Upper lobe of left lung (tissue), 6 donors: ENCODE measurements around the gene CTXND1. TPM values are rescaled to one million over a fixed set of nuclear protein-coding genes. Genes with fewer than 3 reads are reported as not detected.

Experiments used
- ATAC-seq, 2 donors: fragments of 200-7000 bp; cut with Tn5 transposase; one replicate each; pipeline ENCODE4 v1.9.1; 2022; ENCODE audit warnings: mild to moderate bottlenecking in 2 of 2, moderate library complexity in 2 of 2; ENCODE audit not compliant: low FRiP score in 2 of 2
- DNase-seq, 2 donors: peaks; one replicate each; pipeline ENCODE4 v3.0.0-alpha.2; 2019 to 2020
- H3K27ac ChIP-seq, 4 donors: fragments of 200-600 bp; sonication (generic); one replicate each; pipeline ENCODE4 v1.5.1; 2016 to 2019
- H3K27me3 ChIP-seq, 4 donors: fragments of 200-600 bp; sonication (generic); one replicate each; pipeline ENCODE4 v1.5.1; 2017 to 2019
- H3K36me3 ChIP-seq, 4 donors: fragments of 200-600 bp; sonication (generic); one replicate each; pipeline ENCODE4 v1.5.1; 2016 to 2019
- H3K4me1 ChIP-seq, 4 donors: fragments of 200-600 bp; sonication (generic); one replicate each; pipeline ENCODE4 v1.5.1; 2018 to 2019
- H3K4me3 ChIP-seq, 4 donors: fragments of 200-600 bp; sonication (generic); one replicate each; pipeline ENCODE4 v1.5.1; 2017 to 2019; ENCODE audit warnings: mild to moderate bottlenecking in 2 of 4, moderate library complexity in 1 of 4
- H3K9me3 ChIP-seq, 4 donors: fragments of 200-600 bp; sonication (generic); one replicate each; pipeline ENCODE4 v1.5.1; 2018 to 2019
- EP300 ChIP-seq, 4 donors: sonication (generic); formaldehyde crosslinking; IDR thresholded peaks; one replicate each; pipeline ENCODE4 v1.5.1; 2017; ENCODE audit warnings: antibody characterized with exemption in 4 of 4, control low read depth in 2 of 4
- POLR2A ChIP-seq, 4 donors: fragments of 450-650 bp; IDR thresholded peaks; one replicate each; pipeline ENCODE4 v1.5.1; 2016 to 2017; ENCODE audit warnings: antibody characterized with exemption in 4 of 4, mild to moderate bottlenecking in 2 of 4
- POLR2AphosphoS5 ChIP-seq, 2 donors: sonication (generic); formaldehyde crosslinking; IDR thresholded peaks; one replicate each; pipeline ENCODE4 v1.5.1; 2017; ENCODE audit warnings: antibody characterized with exemption in 2 of 2
- WGBS, 2 donors: methylation state at CpG; one replicate each; pipeline ENCODE4 v1.1.5; 2017 to 2018; 5-methylcytosine and 5-hydroxymethylcytosine counted together
- total RNA-seq, 6 donors: library from RNA; depleted of rRNA in 4 of 6; stranded (reverse); fragments of >200 nt in 4 of 6; gene quantifications; one replicate each; pipeline versions ENCODE4 v1.1.0 to v1.2.1, GENCODE V29; 2016 to 2021
- TF ChIP-seq, protein P1 (sequence below), 6 experiments: fragments of 450-650 bp in 4 of 6; fragments of 200-600 bp in 2 of 6; sonication (generic) in 2 of 6; IDR thresholded peaks; one replicate each; pipeline ENCODE4 v1.5.1; 2016 to 2019; ENCODE audit warnings: antibody characterized with exemption in 6 of 6
- donor health status: DM: no; HTN: no; CAD: no; lungs with moderate emphysema.
- donor health status: DM: no; HTN: yes; CAD: no; lungs with severe emphysema.

CTXND1 gene
- total RNA-seq, 6 donors from 2014 or later: 0.10 to 4.1 (median 1.1) TPM

DNA sequence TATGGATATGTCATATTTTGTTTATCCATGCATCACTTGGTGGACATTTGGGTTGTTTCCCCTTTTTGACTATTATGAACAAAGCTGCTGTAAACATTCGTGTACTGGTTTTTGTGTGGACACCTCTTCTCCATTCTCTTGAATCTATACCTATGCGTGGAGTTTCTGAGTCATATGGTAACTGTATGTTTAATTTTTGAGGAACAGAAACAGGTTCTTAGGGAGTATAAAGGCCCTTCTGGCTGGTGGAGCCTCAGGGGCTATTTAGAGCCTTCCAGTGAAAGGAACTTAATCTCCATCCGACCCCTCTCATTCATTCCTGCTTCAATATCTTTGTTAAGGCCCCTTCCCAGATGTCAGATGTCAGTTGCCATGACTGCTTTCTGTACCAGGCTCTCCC lies 14.1 kb upstream of the CTXND1 start:
- no peak for TF ChIP-seq POLR2AphosphoS5 (IDR thresholded peaks at IDR 0.05)
- TF ChIP-seq POLR2A (IDR thresholded peaks at IDR 0.05): no peak
- no peak for TF ChIP-seq EP300 (IDR thresholded peaks at IDR 0.05)
- TF ChIP-seq, protein P1, sequence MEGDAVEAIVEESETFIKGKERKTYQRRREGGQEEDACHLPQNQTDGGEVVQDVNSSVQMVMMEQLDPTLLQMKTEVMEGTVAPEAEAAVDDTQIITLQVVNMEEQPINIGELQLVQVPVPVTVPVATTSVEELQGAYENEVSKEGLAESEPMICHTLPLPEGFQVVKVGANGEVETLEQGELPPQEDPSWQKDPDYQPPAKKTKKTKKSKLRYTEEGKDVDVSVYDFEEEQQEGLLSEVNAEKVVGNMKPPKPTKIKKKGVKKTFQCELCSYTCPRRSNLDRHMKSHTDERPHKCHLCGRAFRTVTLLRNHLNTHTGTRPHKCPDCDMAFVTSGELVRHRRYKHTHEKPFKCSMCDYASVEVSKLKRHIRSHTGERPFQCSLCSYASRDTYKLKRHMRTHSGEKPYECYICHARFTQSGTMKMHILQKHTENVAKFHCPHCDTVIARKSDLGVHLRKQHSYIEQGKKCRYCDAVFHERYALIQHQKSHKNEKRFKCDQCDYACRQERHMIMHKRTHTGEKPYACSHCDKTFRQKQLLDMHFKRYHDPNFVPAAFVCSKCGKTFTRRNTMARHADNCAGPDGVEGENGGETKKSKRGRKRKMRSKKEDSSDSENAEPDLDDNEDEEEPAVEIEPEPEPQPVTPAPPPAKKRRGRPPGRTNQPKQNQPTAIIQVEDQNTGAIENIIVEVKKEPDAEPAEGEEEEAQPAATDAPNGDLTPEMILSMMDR (IDR thresholded peaks at IDR 0.05): no peak
- no peaks in the 10 kb centered on the region for H3K9me3 ChIP-seq
- H3K27ac ChIP-seq: no peak overlapping the region
- H3K27me3 ChIP-seq: no peaks in the 10 kb centered on the region
- ATAC-seq: no peak
- H3K36me3 ChIP-seq: no peaks in the 10 kb centered on the region
- no peak for DNase-seq
- H3K4me1 ChIP-seq: no peaks in the 10 kb centered on the region
- H3K4me3 ChIP-seq: no peak overlapping the region
- WGBS, 2 donors: 67 to 70% methylated on average over 3 of the region's 3 CpGs

DNA sequence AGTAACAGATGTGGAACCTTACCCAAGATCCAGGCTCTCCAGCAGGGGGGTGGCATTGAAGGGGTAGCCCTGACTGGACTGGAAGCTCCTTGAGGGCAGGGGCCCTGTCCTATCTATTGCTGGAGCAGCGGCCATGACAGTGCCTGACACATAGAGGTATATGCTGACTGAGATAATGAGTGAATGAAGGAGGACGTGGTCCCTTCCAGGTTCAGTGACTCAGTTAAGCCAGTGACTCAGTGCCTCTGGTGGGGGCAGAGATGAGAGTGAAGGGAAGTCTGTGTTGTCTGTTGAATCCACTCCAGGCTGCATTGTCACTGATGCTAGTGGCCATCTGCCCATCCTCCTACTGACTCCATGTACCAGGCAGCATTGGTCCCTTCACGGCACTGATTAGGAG lies 13.0 kb upstream of the CTXND1 start:
- ATAC-seq (no peak), DNase-seq (no peak)
- H3K4me1 ChIP-seq: no peaks in the 10 kb centered on the region
- 69 to 83% methylated on average over 2 to 3 of the region's 3 CpGs for WGBS, 2 donors
- no peaks in the 10 kb centered on the region for H3K36me3 ChIP-seq
- no peak overlapping the region for H3K27ac ChIP-seq
- no peaks in the 10 kb centered on the region for H3K27me3 ChIP-seq
- no peak overlapping the region for H3K4me3 ChIP-seq
- no peaks in the 10 kb centered on the region for H3K9me3 ChIP-seq
- TF ChIP-seq POLR2A (IDR thresholded peaks at IDR 0.05) (no peak), POLR2AphosphoS5 (IDR thresholded peaks at IDR 0.05) (no peak), EP300 (IDR thresholded peaks at IDR 0.05) (no peak)
- TF ChIP-seq, protein P1 (IDR thresholded peaks at IDR 0.05): no peak

- Histone ChIP-seq H3K9me3 (no peaks in the 10 kb centered on the region), H3K36me3 (no peaks in the 10 kb centered on the region), H3K4me3 (no peak overlapping the region), H3K4me1 (no peaks in the 10 kb centered on the region), H3K27ac (no peak overlapping the region), H3K27me3 (no peaks in the 10 kb centered on the region)
- no peak for ATAC-seq
- no peak for DNase-seq
- TF ChIP-seq POLR2AphosphoS5 (IDR thresholded peaks at IDR 0.05) (no peak), POLR2A (IDR thresholded peaks at IDR 0.05) (no peak), EP300 (IDR thresholded peaks at IDR 0.05) (no peak)
- TF ChIP-seq, protein P1 (IDR thresholded peaks at IDR 0.05): no peak
Observed at GRCh38 chr15:80264031-80264430, 12.0 kb upstream of the CTXND1 start.

- no peak for DNase-seq
- Histone ChIP-seq H3K27me3 (no peaks in the 10 kb centered on the region), H3K36me3 (no peaks in the 10 kb centered on the region), H3K4me3 (no peak overlapping the region), H3K4me1 (no peaks in the 10 kb centered on the region), H3K9me3 (no peaks in the 10 kb centered on the region), H3K27ac (no peak overlapping the region)
- TF ChIP-seq, protein P1 (IDR thresholded peaks at IDR 0.05): no peak
- WGBS, 2 donors: 56 to 64% methylated on average over 2 of the region's 2 CpGs
- no peak for ATAC-seq
Observed at GRCh38 chr15:80260551-80260950, 8.5 kb upstream of the CTXND1 start.

GRCh38 chr15:80259942-80260510 lies 8.0 kb upstream of the CTXND1 start:
- no peak for ATAC-seq
- Histone ChIP-seq H3K27me3 (no peaks in the 10 kb centered on the region), H3K4me3 (no peak overlapping the region), H3K36me3 (no peaks in the 10 kb centered on the region), H3K27ac (no peak overlapping the region), H3K9me3 (no peaks in the 10 kb centered on the region), H3K4me1 (no peaks in the 10 kb centered on the region)
- no peak for TF ChIP-seq POLR2AphosphoS5 (IDR thresholded peaks at IDR 0.05)
- TF ChIP-seq, protein P1 (IDR thresholded peaks at IDR 0.05): no peak
- TF ChIP-seq POLR2A (IDR thresholded peaks at IDR 0.05): no peak
- no peak for TF ChIP-seq EP300 (IDR thresholded peaks at IDR 0.05)
- DNase-seq: no peak
- 72 to 77% methylated on average over 1 of the region's 1 CpG for WGBS, 2 donors
